GM12873 (cell line): ENCODE data around the gene DLL3.

Experiments used
- TF ChIP-seq, protein P1 (sequence below): IDR thresholded peaks from 2 replicates; pipeline ENCODE4 v1.5.1; 2012; ENCODE audit warnings: low read depth, mild to moderate bottlenecking, moderate library complexity, low read length, control low read depth; ENCODE audit not compliant: insufficient read depth; ENCODE audit errors: missing control alignments

The DLL3 gene, protein sequence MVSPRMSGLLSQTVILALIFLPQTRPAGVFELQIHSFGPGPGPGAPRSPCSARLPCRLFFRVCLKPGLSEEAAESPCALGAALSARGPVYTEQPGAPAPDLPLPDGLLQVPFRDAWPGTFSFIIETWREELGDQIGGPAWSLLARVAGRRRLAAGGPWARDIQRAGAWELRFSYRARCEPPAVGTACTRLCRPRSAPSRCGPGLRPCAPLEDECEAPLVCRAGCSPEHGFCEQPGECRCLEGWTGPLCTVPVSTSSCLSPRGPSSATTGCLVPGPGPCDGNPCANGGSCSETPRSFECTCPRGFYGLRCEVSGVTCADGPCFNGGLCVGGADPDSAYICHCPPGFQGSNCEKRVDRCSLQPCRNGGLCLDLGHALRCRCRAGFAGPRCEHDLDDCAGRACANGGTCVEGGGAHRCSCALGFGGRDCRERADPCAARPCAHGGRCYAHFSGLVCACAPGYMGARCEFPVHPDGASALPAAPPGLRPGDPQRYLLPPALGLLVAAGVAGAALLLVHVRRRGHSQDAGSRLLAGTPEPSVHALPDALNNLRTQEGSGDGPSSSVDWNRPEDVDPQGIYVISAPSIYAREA

DNA sequence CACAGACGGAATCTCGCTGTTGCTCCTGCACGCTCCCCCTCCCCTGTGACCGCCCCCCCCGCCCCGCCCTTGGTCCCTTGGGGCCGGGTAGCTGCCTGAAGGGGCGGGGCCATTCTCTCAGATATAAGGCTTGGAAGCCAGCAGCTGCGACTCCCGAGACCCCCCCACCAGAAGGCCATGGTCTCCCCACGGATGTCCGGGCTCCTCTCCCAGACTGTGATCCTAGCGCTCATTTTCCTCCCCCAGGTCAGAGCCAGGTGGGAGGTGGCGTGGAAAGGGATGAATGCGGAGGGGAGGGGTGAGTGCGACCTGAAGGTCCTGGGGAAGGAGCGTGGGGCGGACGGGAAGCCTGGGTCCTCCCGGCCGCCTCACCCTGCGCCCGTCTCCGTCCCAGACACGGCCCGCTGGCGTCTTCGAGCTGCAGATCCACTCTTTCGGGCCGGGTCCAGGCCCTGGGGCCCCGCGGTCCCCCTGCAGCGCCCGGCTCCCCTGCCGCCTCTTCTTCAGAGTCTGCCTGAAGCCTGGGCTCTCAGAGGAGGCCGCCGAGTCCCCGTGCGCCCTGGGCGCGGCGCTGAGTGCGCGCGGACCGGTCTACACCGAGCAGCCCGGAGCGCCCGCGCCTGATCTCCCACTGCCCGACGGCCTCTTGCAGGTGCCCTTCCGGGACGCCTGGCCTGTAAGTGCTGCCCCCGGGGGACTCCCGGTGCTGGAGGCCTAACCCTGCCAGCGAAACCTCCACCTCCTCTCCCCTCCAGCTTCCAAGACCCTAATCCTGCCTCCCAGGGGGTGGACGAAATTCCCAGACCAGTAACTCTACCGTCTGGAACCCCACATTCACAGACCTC is at the start of gene DLL3:
DLL3 (plus strand) TSS at position 150 of the 845 bp plus-strand sequence; CDS start at position 178, 28 bp downstream.
- TF ChIP-seq, protein P1, sequence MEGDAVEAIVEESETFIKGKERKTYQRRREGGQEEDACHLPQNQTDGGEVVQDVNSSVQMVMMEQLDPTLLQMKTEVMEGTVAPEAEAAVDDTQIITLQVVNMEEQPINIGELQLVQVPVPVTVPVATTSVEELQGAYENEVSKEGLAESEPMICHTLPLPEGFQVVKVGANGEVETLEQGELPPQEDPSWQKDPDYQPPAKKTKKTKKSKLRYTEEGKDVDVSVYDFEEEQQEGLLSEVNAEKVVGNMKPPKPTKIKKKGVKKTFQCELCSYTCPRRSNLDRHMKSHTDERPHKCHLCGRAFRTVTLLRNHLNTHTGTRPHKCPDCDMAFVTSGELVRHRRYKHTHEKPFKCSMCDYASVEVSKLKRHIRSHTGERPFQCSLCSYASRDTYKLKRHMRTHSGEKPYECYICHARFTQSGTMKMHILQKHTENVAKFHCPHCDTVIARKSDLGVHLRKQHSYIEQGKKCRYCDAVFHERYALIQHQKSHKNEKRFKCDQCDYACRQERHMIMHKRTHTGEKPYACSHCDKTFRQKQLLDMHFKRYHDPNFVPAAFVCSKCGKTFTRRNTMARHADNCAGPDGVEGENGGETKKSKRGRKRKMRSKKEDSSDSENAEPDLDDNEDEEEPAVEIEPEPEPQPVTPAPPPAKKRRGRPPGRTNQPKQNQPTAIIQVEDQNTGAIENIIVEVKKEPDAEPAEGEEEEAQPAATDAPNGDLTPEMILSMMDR, result no peak

DNA sequence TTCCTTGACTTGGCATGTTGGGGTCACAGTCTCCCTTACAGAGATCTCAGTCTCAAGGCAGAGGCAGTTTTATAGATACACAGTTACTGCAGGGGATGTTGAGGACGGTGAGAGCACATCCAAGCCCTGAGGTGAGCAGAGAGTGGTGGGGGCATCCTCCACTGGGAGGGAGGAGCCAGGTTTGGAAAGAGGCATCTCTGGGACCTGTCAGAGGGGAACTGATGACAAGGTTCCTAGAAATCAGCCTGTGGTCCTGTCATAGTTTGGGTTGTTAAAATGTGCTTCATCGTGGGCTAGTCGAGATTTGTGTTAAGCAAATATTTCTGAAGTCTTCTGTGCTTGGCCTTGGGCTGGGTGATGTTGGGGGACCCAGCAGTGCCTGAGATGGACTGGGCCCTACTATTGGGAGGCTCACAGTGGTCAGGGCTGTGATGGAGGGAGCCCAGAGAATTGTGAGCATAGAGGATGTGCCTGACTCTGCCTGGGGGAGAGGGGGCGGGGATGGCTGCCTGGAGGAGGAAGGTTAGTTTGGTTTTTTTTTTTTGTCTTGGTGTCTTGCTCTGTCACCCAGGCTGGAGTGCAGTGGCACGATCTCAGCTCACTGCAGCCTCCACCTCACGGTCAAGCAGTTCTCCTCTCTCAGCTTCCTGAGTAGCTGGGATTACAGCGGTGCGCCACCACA is 49.5 kb upstream of the DLL3 start:
- TF ChIP-seq, protein P1, result no peak

DNA sequence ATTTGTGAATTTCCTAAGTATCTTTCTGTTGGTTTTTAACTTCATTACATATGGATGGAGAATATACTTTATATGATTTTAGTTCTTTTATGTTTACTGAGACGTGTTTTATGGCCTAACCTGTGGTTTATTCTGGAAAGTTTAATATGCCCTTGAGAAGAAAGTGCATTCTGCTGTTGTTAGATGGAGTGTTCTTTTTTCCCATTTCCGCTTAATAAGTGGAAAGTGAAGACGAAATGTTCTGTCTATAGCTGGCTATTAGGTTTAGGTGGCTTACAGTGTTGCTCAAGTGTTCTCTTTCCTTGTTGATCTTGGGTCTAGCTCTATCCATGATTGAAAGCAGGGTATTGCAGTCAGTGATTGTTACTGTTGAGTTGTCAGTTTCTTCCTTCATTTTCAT is 35.3 kb upstream of the DLL3 start:
- TF ChIP-seq, protein P1, result no peak

DNA sequence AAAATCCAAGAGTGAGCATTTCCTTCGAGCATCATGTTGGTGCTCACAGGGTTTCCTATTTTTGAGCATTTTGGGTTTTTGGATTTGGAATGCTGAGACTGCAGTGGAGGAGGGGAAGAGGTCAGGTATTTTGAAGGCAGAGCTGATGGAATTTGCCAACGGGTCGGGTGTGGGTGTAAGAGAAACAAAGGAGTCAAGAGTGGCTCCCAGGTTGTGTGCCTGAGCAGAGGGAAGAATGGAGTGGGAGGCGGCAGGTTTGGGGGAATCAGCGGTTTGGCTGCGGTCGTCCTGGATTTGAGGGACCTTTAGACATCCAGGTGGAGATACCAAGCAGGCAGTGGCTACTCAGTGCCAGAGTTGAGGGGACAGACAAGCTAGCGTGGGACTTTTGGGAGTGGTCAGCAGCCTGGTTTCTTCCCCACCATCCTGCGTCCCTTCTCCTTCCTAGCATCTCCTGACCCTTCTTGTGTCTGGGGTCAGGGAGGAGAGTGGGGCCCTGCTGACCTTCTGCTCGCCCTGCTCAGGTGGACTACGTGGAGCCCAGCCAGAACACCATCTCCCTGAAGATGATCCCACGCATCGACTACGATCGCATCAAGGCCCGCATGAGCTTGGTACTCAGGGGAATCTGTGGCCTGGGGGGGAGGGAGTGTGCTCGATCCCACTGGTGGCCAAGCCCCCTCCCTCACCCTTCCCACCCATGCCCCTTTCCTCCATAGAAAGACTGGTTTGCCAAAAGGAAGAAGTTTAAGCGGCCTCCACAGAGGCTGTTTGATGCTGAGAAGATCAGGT is 32.6 kb upstream of the DLL3 start:
- TF ChIP-seq, protein P1, result no peak

DNA sequence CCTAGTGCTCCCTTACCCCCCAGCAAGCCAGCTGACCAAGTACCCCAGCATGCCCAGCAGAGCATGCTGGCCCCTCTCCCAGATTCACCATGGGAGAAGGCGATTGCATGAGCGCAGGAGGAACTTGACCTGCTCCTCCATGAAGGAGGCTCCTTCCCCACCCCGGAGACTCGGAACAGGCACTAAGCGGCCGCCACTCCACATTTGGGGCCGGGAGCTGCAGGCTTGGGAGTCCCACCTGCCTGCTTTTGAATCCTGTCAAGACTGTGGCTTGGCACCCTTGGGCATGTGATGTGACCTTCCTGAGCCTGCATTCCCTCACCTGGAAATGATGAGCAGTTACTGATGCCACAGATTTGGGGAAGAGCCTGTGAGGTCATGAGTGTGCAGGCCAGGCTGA is 30.8 kb upstream of the DLL3 start:
- TF ChIP-seq, protein P1, result no peak

DNA sequence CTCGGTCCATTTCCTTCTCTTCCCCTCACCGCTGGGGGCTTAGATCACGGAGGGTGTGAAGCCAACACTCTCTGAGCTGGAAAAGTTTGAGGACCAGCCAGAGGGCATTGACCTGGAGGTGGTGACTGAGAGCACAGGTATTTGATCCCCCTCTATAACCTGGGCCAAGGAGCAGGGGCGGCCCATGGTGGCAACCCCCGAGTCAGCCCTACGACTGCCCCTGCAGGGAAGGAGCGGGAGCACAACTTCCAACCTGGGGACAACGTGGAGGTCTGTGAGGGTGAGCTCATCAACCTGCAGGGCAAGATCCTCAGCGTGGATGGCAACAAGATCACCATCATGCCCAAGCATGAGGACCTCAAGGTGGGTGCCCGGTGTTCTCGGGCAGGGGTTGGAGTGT is 29.7 kb upstream of the DLL3 start:
- TF ChIP-seq, protein P1, result no peak
